Stimulated activated CD4-positive, alpha-beta T cell treated with anti-CD3 and anti-CD28 coated beads, TNF-alpha, amount 100 ng/mL, for 24 hours (primary cell): ENCODE measurements around the gene LAMC2.
"Not testable (repeated sequence)": the region's sequence is repeated elsewhere in the genome, so short reads cannot be mapped to it uniquely, and the experiment has no call there.

Experiments
- DNase-seq, 3 experiments: peaks; one replicate each; pipeline ENCODE4 v3.0.0-alpha.2; 2020; ENCODE audit warnings: low read depth in 3 of 3

Gene LAMC2

GRCh38 chr1:183185941-183186490, at the start of gene LAMC2:
LAMC2 (plus strand) TSS chr1:183186264; CDS start chr1:183186353, 89 bp downstream.
- peak in 1 of 3 experiments; percentile 15 for DNase-seq

- no peak for DNase-seq
Observed at GRCh38 chr1:183137782-183138181, 48.3 kb upstream of the LAMC2 start.

GRCh38 chr1:183138301-183138700, 47.8 kb upstream of the LAMC2 start:
- no peak for DNase-seq

- DNase-seq: no peak
Observed at GRCh38 chr1:183139281-183139942, 46.7 kb upstream of the LAMC2 start.

- no peak for DNase-seq
Observed at GRCh38 chr1:183140633-183141032, 45.4 kb upstream of the LAMC2 start.

GRCh38 chr1:183142171-183142570, 43.9 kb upstream of the LAMC2 start:
- no peak for DNase-seq

GRCh38 chr1:183143576-183144315, 42.3 kb upstream of the LAMC2 start:
- DNase-seq: no peak

- DNase-seq: no peak
Observed at GRCh38 chr1:183144752-183145151, 41.3 kb upstream of the LAMC2 start.

GRCh38 chr1:183147735-183148134, 38.3 kb upstream of the LAMC2 start:
- no peak for DNase-seq

- no peak for DNase-seq
Observed at GRCh38 chr1:183148599-183148998, 37.5 kb upstream of the LAMC2 start.

GRCh38 chr1:183149273-183149672, 36.8 kb upstream of the LAMC2 start:
- DNase-seq: no peak

- DNase-seq: not testable (repeated sequence)
Observed at GRCh38 chr1:183150032-183150431, 36.0 kb upstream of the LAMC2 start.

- DNase-seq: no peak
Observed at GRCh38 chr1:183150445-183150844, 35.6 kb upstream of the LAMC2 start.

- DNase-seq: no peak
Observed at GRCh38 chr1:183152180-183152579, 33.9 kb upstream of the LAMC2 start.

GRCh38 chr1:183155939-183156338, 30.1 kb upstream of the LAMC2 start:
- DNase-seq: no peak

GRCh38 chr1:183159960-183160359, 26.1 kb upstream of the LAMC2 start:
- DNase-seq: no peak

GRCh38 chr1:183161391-183161790, 24.7 kb upstream of the LAMC2 start:
- no peak for DNase-seq

GRCh38 chr1:183163316-183163715, 22.7 kb upstream of the LAMC2 start:
- DNase-seq: no peak

GRCh38 chr1:183164340-183164739, 21.7 kb upstream of the LAMC2 start:
- DNase-seq: no peak

- DNase-seq: no peak
Observed at GRCh38 chr1:183164963-183165362, 21.1 kb upstream of the LAMC2 start.

- DNase-seq: no peak
Observed at GRCh38 chr1:183165456-183165855, 20.6 kb upstream of the LAMC2 start.

GRCh38 chr1:183166454-183166853, 19.6 kb upstream of the LAMC2 start:
- no peak for DNase-seq

GRCh38 chr1:183167676-183168075, 18.4 kb upstream of the LAMC2 start:
- DNase-seq: no peak
